HG03442 (cell line): ENCODE measurements around the gene WARS2.

ENCODE experiments used
- ATAC-seq: cut with Tn5 transposase; IDR thresholded peaks from one replicate; pipeline ENCODE4 v1.9.1; 2021; ENCODE audit warnings: mild to moderate bottlenecking, moderate library complexity; ENCODE audit not compliant: unreplicated experiment

Gene WARS2

GRCh38 chr1:118986555-118987467 is 153.6 kb downstream of the WARS2 start:
- ATAC-seq = no peak

GRCh38 chr1:118985640-118986554 is 154.6 kb downstream of the WARS2 start:
- ATAC-seq = no peak

- ATAC-seq = no peak
Observed at GRCh38 chr1:118984722-118985639, 155.5 kb downstream of the WARS2 start.

GRCh38 chr1:118984086-118984721 is 156.2 kb downstream of the WARS2 start:
- ATAC-seq = no peak

GRCh38 chr1:118983558-118984041 is 156.9 kb downstream of the WARS2 start:
- ATAC-seq = no peak

GRCh38 chr1:118982821-118983557 is 157.5 kb downstream of the WARS2 start:
- ATAC-seq = no peak

- ATAC-seq = no peak
Observed at GRCh38 chr1:118982266-118982665, 158.2 kb downstream of the WARS2 start.

- no peak for ATAC-seq
Observed at GRCh38 chr1:118981436-118981835, 159.0 kb downstream of the WARS2 start.
